Retinal pigment epithelial cell (primary cell): ENCODE results near the gene SEC31A.

ENCODE experiments used
- DNase-seq: peaks from one replicate; pipeline ENCODE4 v3.0.0-alpha.2; 2010; ENCODE audit warnings: low read depth
- H3K4me3 ChIP-seq: 2 replicates; pipeline ENCODE4 v1.5.1; 2011; ENCODE audit warnings: mild to moderate bottlenecking, low read length, control low read depth, moderate library complexity
- TF ChIP-seq, protein P1 (sequence below): conservative IDR thresholded peaks from 2 replicates; pipeline ENCODE4 v1.5.1; 2011; ENCODE audit warnings: low read depth, low read length, control low read depth, inconsistent platforms

SEC31A gene

GRCh38 chr4:82782626-82783345, 108.2 kb downstream of the SEC31A start:
- no peak for DNase-seq
- TF ChIP-seq, protein P1, sequence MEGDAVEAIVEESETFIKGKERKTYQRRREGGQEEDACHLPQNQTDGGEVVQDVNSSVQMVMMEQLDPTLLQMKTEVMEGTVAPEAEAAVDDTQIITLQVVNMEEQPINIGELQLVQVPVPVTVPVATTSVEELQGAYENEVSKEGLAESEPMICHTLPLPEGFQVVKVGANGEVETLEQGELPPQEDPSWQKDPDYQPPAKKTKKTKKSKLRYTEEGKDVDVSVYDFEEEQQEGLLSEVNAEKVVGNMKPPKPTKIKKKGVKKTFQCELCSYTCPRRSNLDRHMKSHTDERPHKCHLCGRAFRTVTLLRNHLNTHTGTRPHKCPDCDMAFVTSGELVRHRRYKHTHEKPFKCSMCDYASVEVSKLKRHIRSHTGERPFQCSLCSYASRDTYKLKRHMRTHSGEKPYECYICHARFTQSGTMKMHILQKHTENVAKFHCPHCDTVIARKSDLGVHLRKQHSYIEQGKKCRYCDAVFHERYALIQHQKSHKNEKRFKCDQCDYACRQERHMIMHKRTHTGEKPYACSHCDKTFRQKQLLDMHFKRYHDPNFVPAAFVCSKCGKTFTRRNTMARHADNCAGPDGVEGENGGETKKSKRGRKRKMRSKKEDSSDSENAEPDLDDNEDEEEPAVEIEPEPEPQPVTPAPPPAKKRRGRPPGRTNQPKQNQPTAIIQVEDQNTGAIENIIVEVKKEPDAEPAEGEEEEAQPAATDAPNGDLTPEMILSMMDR: no peak
- no peak overlapping the region for H3K4me3 ChIP-seq

GRCh38 chr4:82780752-82781231, 110.2 kb downstream of the SEC31A start:
- H3K4me3 ChIP-seq: no peak overlapping the region
- DNase-seq: no peak
- TF ChIP-seq, protein P1: no peak

DNA sequence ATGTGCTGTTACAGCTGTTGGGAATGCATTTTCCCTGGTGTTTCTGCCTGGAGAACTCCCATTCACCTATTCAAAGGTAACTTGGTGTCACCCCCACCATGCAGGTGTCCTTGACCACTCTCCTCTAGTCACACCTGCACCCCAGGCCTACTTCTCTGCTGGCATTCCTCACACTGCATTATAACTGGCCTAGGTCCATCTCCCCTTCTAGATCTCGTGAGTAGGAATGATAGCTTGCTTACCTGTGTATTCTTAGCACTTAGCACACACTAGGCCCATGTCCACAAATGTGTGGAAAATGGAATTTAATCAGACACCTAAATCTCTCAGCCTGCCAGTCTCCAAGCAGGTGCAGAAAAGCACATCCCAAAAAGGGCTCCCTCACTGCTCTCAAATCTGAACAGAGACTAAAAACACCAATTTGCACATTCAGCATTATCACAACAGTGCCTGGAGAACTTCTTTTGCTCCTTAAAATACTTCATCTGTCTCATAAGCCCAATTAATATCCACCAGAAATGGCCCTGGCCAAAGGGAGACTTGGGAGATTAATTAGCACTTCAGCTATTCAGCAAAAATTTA, 110.7 kb downstream of the SEC31A start:
- TF ChIP-seq, protein P1: no peak
- DNase-seq: no peak
- H3K4me3 ChIP-seq: no peak overlapping the region

DNA sequence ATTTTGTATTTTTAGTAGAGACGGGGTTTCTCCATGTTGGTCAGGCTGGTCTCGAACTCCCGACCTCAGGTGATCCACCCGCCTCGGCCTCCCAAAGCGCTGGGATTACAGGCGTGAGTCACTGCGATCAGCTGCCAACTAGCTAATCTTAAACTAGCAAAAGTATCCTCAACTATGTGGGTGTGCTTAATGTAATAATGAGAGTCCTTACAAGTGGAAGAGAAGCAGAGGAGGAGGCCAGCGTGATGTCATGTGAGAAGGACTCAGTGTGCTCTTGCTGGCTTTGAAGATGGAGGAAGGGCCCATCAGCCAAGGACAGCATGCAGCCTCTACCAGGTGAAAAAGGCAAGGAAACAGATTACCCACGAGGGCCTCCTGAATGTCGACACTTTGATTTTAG, 111.9 kb downstream of the SEC31A start:
- TF ChIP-seq, protein P1: no peak
- no peak overlapping the region for H3K4me3 ChIP-seq
- DNase-seq: no peak

DNA sequence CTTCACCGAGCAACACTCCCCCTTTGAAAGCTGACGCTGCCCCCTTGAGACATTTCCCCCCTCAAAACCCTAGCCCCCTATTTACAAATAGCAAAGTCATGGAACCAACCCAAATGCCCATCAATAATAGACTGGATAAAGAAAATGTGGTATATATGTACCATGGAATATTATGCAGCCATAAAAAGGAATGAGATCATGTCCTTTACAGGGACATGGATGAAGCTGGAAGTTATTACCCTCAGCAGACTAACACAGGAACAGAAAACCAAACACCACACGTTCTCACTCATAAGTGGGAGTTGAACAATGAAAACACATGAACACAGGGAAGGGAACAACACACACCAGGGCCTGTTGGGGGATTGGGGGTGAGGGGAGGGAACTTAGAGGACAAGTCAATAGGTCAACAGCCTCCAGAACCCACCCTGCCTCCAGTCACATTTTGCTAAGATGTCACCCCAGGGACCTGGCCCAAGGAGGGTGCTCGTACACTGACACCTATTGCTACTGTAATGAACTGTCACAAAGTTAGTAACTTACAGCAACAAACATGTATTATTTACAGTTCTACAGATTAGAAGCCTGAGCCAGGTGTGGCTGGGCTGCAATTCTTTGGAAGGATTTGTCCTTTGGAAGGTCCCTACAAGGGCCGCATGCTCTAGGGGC, 113.0 kb downstream of the SEC31A start:
- TF ChIP-seq, protein P1: no peak
- H3K4me3 ChIP-seq: no peak overlapping the region
- DNase-seq: no peak

DNA sequence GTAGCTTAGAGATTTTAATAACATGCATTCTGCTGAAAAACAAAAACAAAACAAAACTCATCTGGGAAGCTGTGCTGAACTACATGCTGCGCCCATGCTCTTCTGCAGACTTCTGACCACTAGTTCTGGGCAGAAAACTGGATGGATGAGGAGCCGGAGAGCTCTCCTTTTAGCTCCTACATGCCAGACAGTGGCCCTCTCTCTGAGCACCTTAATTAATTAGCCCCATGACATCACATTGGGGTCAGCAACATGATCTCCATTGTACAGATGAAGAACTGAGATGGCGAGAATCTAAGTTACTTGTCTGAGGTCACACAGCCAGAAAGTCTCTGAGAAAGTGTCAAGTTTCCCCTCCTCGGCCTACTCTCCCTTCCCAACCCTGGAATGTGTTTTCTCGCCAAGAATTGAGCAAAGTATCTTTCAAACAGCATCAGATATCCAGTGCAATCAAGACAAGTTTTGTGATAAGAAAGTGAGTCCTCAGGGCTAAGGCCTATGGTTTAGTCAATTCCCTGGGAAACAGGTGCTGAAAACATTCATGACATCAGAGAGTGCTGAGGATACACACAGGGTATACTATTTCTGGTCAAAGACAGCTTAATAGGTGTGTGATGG, 113.9 kb downstream of the SEC31A start:
- H3K4me3 ChIP-seq: no peak overlapping the region
- no peak for DNase-seq
- TF ChIP-seq, protein P1: no peak
